HG02763 (cell line): ENCODE measurements around the gene FOXK2.

Experiments used
- ATAC-seq: cut with Tn5 transposase; IDR thresholded peaks from one replicate; pipeline ENCODE4 v1.9.1; 2021; ENCODE audit warnings: mild to moderate bottlenecking, moderate library complexity; ENCODE audit not compliant: unreplicated experiment

Gene FOXK2

DNA sequence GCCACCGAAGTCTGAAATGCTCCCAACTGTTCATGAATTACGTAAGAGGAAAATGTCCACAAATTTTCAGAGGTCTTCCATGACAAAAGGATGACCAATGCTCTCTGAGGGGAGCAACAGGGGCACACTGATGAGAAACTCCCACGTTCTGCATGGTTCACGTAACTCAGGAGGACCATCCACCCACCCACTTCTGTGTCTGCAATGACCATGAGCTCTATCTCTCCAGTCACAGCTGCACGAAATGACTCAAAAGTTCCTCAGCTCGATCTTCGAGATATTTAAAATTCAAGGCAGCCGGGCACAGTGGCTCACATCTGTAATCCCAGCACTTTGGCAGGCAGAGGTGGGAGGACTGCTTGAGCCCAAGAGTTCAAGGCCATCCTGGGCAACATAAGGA lies 112.9 kb downstream of the FOXK2 start:
- ATAC-seq = no peak

DNA sequence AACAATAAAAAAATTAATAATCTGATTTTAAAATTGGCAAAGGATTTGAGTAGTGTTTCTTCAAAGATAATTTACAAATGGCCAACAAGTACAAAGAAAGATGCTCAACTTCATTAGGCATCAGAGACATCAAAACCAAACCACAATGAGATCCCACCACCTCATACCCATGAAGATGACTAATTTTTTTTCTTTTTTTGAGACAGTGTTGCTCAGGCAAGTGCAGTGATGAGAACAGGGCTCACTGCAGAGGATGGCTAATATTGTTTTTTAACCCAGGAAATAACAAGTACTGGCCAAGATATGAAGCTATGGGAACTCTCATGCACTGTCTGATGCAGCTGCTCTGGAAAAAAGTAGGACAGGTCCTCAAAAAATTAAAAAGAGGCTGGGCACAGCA lies 113.8 kb downstream of the FOXK2 start:
- ATAC-seq = no peak

DNA sequence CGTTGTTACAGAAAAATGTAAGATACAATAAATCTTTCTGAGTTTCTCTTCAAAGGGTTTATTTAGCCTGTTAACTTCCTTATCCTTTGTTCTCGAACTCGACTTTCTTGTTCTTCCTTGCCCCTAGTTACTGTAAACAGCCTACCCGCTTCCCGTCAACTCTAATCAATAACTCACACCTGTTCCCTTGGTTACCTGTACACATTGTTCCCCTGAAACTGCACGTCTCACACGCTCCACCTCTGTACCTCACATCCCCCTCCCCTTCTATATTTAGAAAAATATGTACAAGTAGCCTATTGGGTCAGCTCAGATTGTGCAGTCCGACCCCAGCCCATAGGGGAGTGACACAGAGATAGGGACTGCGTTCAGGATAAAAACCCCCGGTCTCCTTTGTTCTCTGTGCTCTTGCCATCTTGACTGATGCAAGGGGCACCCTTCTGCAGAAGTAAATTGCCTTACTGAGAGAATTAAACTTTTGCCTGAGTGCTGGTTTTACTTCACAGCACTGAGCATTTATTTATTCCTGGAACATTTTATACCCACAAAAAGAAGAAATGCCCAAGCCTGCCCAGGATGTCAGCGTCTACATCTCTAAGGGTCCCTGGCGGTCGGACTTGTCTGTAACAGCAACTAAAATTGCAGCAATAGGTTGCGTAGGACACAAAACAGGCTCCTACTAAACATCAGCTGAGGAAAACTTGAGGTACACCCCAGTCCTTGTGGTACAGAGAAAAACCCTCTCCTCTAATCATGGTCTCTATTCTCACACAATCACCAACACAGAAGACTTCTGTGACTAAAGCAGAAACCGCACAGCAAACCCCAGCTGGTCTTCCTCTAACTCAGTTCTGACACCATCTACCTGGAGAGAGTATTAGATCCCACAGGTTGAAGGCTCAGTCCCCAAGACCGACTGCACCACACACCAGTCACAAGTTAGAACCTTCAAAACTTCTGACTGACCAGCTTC lies 117.4 kb downstream of the FOXK2 start:
- no peak for ATAC-seq

DNA sequence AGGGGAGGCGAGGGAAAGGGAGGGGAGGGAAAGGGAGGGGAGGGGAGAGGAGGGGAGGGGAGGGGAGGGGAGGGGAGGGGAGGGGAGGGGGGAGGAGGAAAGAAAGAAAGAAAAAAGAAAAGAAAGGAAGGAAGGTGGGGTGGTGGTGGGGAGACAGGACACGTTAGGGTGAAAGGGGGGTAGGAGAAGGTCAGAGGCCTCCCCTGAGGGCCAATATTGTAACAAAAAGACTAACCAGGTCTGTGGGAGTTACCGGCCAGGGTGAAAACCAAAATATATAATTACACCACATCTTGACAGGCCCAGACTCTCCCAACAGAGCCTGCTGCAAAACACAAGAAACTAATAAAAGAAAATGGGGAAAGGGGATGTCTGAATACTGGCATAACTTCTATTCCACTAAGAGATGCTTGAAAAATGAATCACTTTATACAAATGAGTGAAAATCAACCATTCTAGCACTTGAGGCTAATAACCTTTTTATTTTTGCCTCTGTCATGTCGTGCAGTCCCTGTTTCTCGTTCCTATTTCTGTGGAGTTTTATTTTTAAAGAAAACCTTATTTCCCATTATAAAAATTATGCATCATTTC lies 118.7 kb downstream of the FOXK2 start:
- ATAC-seq = no peak

DNA sequence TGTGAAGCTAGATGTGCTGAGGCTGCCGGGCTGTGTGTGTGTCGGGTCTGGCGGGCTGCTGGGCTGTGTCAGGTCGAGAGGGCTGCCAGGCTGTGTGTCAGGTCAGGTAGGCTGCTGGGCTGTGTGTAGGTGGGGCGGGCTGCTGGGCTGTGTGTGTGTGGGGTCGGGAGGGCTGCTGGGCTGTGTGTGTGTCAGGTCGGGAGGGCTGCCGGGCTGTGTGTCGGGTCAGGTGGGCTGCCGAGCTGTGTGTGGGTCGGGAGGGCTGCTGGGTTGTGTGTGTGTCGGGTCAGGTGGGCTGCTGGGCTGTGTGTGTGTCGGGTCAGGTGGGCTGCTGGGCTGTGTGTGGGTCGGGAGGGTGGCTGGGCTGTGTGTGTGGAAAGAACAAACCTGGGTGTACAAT lies 120.1 kb downstream of the FOXK2 start:
- ATAC-seq = no peak

DNA sequence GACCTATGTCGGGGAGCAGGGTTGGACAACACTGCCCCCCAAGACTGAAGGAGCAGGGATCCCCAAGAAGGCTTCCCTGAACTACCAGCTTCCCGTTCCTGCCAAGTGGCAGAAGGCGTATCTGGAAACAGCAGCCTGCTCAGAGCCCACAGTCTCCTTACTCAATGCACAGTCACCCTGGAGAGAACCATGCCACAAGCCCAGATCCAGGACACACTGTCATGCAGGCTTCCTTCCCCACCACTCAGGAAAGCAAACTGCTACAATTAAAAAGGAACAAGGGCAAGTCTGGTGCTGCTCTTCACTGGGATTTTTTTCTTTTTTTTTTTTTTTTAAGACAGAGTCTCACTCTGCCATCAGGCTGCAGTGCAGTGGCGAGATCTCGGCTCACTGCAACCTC lies 120.5 kb downstream of the FOXK2 start:
- no peak for ATAC-seq

DNA sequence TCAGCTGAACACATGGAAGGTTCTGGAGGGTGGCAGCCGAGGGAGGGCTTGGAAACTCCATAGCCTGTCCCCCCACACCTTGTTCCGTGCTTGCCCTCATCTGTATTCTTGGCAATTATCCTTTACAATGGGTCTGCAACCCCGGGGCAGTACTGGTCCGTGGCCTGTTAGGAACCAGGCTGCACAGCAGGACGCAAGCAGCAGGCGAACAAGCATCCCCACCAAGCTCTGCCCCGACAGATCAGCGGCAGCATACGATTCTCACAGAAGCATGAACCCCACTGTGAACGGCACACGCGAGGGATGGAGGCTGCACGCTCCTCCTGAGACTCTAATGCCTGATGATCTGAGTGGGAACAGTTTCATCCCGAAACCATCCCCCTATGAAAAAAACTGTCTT lies 122.5 kb downstream of the FOXK2 start:
- no peak for ATAC-seq

DNA sequence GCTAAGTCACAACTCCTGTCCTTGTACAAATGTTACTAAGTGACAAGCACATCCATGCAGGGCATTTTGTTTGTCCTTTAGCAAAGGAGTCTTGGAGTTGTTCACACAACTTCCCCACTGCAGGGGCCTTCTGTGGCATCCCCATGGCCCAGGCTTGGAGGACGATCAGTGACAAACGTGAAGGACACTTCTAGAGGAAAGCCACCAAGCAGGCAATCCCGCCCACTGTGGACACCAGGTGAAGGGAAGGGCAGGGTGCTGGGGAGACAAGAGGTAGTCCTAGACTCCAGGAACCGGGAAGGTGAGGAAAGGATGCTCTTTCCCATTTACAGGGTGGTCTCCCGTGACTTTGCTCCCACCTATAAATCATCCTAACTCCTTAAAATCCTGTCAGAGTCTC lies 124.6 kb downstream of the FOXK2 start:
- no peak for ATAC-seq

DNA sequence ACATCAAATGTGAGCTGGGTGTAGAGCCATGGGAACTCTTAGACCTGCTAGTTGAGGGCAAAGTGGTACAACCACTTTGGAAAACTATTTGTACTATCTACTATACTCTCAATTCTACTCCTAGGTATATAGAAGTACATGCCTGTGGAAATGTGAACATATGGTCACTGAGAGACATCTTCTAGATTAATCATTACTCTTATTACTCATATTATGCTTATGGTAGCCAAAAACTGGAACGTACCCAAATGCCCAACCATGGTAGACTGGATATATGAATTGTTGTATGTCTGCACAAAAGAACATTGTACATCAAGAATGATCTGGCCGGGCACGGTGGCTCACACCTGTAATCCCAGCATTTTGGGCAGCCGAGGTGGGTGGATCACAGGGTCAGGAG lies 126.0 kb downstream of the FOXK2 start:
- ATAC-seq = no peak

DNA sequence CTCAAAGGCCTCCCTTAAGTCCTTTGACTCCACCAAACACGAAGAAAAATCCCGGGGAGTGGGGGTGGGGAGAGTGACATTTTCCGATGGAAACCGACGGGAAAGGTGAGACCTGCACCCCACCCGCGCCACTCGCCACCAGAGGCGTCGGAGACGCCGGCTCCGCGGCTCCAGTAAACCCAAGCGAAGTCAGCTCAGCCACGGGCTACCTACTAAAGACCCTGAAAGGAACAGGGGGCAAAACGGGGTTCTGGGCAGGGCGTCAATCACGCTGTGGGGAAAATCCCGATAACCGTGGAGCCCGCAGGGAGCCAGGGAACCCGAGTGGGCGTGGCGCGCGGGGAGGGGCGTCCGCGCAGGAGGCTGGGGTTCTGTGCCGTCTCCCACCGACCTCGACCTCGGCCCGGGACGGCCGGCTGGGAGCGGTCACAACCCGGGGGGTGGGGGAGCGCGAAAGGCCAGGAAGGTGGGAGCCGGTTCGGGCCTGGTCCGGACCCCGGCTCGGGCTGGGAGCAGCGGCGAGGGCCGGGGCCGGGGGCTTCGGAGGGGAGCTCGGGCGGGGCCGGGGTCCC lies 128.1 kb downstream of the FOXK2 start:
- peak; percentile 22 for ATAC-seq

DNA sequence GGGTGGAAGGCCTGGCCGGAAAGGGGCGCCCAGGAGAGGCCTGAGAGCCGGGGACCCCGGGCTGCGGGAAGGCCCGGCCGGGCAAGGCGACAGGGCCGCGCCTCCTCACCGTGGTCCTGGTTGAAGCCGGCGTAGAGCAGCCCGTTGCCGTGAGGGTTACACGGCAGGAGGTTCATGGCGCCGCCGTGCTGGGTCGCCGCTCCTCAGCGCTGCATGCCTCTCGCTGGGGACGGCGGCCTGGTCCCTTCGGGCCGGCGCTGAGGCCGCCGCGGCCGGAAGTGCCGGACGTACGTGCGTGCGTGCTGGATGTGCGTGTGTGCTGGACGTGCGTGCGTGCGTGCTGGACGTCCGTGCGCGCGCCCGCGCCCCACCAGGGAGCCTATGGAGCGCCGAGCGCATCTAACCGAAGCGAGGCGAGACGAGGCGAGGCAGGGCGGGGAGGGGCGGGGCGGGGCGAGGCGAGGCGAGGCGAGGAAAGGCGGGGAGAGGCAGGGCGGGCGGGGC lies 128.7 kb downstream of the FOXK2 start, which contains the start of gene WDR45B:
Gene WDR45B (minus strand): TSS at position 280 of the 504 bp plus-strand sequence. CDS start 104 bp downstream, at position 176.
- ATAC-seq = peak; percentile 84

DNA sequence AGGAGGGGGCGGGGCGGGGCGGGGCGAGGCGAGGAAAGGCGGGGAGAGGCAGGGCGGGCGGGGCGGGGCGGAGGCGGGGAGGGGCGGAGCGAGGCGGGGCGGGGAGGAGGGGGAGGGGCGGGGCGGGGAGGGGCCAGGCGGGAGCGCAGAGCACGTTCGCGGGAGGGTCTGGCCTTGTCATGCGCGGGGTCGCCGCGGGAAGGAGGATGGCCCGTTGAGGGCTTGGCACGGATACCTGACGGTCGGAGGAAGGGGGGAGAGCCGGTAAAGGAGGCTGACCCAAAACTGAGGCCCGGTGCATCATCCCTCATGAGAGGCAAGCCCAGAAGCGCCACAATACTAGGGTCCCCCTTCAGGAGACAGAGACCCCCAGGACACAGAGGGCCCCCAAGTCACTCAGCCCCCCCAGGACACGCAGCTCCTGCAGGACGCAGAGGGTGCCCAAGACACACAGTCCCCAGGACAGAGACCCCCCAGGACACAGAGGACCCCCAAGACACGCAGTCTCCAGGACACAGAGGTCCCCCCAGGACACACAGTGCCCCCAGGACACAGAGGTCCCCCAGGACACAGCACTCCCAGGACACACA lies 129.3 kb downstream of the FOXK2 start:
- ATAC-seq = no peak

DNA sequence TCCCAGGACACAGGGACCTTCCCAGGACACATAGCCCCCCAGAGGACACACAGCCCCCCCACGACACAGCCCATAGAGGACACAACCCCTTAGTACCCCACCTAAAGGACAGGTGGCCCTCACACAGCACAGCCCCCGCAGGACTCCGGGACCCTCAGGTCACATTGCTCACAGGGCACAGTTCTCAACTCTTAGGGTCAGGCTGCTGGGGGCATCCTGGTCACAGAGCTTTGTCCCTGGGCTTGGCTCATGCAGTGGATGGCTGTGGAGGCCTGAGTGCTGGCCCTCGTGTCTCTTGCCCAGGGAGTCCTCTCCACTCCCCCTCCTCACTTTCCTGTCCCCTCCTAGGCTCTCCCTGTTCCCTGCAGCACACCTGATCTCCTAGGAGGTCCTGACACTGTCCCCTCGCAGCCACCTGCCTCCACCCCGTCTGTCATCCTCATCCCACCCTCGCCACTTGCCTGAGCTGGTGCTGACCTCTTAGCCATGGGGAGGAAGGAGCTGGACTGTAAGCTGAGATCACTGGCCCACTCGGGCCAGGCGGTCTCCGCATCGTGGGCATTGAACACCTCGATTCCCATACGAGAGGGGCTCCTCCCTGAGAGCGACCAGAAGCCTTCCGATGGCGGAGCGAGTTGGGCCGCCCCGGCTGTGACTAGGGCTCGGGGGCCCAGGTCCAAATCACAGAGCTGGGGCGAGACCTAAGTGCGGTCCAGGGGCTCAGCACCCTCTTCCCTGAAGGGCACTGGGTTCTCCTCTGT lies 130.1 kb downstream of the FOXK2 start:
- no peak for ATAC-seq

DNA sequence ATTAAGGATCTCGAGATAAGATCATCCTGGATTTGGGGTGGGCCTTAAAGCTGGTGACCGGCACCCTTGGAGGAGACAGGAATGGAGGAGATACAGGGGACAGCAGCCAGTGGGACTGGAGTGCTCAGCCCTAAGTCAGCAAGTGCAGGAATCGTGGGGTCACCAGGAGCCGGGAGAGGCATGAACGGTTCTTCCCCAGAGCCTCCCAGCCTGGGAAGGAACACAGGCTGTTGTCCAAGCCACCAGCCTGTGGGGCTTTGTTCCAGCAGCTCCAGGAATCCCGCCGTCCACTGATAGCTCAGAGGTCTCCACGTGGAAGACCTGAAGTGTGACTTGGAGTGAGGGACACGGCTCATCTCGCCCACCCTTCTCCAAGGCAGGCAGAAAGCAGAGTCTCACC lies 131.2 kb downstream of the FOXK2 start:
- no peak for ATAC-seq

DNA sequence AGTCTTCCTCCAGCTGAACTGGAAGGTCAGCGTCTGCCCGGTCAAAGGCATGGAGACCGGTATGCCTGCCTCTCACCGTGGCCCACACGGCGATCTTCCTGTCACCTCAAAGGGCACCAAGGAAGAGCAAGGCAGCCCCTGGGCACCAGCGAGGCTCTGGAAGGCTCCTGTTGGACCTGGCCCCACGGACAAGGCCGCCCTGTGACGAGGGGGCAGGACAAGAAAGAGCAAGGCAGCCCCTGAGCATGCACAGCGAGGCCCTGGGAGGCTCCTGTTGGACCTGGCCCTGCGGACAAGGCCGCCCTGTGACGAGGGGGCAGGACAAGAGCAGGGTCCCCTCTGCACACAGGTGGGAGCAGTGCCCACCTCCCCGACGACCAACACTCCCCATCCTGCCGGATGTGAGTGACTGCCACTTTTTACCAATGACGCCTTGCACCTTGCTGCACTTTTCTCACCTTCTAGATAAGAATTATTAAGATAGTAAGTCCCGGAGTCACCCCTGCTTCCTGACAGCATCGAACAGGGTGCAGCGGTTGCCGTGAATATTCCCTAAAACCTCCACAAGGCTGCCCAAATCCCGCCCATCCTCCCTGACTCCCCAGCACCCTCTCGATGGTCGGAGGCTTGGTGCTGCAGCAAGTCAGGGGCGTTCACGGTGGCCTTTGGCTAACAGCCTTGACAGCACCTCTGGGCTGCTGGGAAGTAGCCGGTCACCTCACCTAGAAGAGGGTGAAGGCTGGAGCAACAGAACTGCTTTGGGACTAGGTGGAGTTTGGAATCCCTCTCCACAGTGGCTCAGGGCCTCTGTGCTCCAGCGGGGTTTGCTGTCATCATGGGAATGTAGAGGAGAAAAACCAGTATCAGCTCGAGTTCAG lies 134.4 kb downstream of the FOXK2 start:
- no peak for ATAC-seq
